Kidney glomerular epithelial cell (primary cell): ENCODE results near the gene IRX1.

ENCODE experiments used
- DNase-seq: peaks from one replicate; lab custom pipeline; 2025; lab: John Stamatoyannopoulos, UW

Gene IRX1

GRCh38 chr5:3595006-3595961 is at the start of gene IRX1:
Gene IRX1 (plus strand): TSS chr5:3595832. CDS start chr5:3596106, 274 bp downstream.
- DNase-seq, result no peak

DNA sequence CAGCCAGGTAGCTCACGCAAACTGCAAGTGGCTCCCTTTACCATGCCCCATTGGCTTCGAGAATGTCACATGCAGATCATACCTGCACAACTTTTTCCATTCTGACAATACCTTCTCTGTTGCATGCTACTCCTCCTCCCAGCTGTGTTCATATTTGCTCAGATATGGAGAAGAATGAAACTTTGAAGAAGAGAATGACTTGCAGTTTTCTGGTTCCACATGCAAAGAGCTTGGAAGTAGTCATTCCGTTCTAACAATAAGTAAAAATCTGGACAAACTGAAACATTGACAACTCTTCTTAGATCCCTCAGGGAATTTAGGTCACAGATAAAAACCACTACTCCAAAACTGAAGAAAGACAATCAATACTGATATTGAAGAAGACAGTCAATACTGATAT is 49.6 kb upstream of the IRX1 start:
- DNase-seq, result no peak

DNA sequence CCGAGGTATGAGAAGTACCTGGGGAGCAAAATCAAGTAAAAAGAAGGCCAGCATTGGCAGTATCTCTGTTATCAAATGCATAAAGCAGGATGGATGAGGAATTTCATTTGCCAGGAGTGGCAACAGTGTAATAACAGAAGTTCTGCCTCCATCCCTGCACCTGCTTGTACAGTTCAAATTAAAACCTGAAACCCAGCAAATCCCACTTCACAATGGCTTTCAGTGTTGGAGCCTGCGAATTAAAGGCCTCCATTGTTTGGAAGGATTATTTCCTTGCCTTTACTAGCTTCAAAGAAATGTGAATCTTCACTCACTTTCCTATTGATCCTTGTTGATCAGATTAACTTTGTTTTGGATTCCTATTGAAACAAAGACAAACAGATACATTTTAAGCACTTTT is 31.5 kb upstream of the IRX1 start:
- DNase-seq, result no peak

GRCh38 chr5:3564827-3565518 is 30.7 kb upstream of the IRX1 start:
- DNase-seq, result no peak

- DNase-seq, result no peak
Measured at GRCh38 chr5:3584724-3585531, 10.7 kb upstream of the IRX1 start.

DNA sequence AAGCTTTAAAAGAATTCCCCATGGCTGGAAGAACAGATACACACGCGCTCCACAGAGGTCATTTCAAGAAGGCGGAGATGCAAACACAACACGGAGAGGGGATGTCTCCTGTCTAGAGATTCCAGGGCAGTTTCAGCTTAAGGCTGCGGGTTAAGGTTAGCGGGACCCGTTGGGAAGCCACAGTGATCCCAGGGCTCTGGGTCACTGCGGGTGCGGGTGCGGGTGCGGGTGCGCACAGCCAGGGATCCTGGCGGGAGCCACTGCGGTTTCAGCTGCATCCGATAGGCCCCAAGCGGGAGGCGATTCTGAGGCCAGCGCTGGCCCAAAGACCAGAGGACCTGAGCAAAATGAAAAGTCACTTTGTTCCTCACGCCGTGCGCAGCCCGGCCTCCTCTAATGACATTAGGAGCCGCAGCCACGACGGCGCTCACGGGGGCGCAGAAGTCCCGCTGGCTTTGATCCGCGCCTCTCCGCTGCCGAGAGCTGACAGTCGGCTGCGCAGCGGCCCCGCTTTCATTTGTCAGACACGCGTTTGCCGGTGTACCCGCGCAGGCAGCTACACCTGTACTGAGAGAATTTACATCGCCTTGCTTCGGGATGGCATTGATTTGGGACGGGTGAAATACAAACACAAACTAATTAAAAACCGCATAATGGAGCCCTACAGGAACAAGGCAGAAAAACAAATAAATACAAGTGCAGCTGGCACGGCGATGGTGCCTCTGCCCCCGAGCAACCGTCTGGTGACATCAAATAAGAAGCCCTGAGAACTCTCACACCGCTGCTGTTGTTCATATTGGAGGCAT is 5.3 kb upstream of the IRX1 start:
- DNase-seq, result no peak

GRCh38 chr5:3590967-3591900 is 4.4 kb upstream of the IRX1 start:
- DNase-seq, result no peak

DNA sequence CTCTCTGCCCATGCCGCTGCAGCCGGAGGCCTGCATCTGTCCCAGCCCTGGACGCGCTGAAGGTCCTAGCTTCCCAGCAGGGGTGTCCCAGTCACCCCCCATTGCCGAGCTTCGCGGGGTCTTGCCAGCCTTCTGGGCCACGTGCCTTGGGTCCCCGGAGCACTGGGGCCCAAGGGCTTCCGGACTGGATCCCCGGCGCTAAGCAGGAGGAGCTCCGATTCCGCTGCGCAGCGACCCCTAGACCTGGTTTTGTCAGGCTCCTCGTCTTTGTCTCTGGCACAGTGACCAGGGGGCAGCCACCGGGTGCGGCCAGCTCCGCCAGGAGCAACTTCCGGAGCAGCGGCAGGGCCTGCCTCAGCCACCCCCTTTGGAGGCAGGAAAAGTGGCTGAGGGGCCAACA is 3.3 kb upstream of the IRX1 start:
- DNase-seq, result no peak

- no peak for DNase-seq
Measured at GRCh38 chr5:3593771-3594509, 1.7 kb upstream of the IRX1 start.

GRCh38 chr5:3594510-3595005 is 1.1 kb upstream of the IRX1 start:
- no peak for DNase-seq

- no peak for DNase-seq
Measured at GRCh38 chr5:3596261-3596825, 711 bp downstream of the IRX1 start.

GRCh38 chr5:3596857-3597166 is 1.2 kb downstream of the IRX1 start:
- DNase-seq, result no peak

DNA sequence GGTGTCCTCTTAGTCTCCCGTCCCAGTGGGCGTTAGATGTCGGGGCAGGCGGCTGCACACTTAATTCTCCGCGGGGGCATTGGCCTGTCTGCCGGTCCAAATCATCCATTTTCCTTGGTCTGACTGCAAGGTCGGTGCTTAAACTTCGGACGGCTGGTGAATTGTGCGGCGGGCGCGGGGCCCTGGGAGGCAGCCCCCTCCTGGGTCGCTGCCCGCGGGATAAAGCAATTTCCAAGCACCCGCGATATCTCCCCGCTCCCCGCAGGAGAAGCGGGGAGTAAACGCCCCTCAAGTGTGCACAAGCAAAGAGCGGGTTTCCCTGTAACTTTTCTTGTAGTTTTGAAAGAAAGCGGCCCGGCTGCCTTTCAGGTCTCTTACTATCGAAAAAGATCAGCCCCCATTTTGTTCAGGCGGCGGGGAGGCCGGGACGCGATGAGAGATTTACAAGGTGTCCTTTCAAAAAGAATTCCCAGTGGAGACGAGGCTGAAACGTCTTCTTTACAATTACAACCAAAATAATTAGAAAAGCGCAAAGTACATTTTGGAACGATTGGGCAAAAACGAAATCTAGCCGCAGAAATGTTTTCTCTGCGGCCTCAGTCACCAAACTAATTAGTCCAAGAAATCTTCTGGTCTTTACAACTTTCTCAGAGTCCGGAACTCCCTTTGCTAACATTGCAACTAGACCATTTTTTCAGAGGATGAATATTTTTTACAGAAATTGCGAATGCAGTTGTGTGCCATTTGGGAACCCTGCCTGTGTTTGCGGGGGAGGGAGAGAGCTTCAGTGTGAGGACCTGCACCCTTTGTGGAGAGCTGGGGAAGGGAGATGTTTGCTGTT is 1.8 kb downstream of the IRX1 start:
- no peak for DNase-seq

GRCh38 chr5:3598207-3598606 is 2.6 kb downstream of the IRX1 start:
- DNase-seq, result no peak

GRCh38 chr5:3598769-3599211 is 3.2 kb downstream of the IRX1 start:
- no peak for DNase-seq

- no peak for DNase-seq
Measured at GRCh38 chr5:3599226-3600105, 3.8 kb downstream of the IRX1 start.
